Right ventricle myocardium superior (tissue), 1 donor: ENCODE measurements around the gene YPEL5. TPM values are rescaled to one million over a fixed set of nuclear protein-coding genes. Genes with fewer than 3 reads are reported as not detected.
"Not testable (repeated sequence)": the region's sequence is repeated elsewhere in the genome, so short reads cannot be mapped to it uniquely, and the experiment has no call there.

Experiments
- ATAC-seq: fragments of 200-7000 bp; cut with Tn5 transposase; one replicate; pipeline ENCODE4 v1.9.1; 2020; ENCODE audit warnings: mild to moderate bottlenecking; ENCODE audit not compliant: poor library complexity
- DNase-seq: peaks from one replicate; pipeline ENCODE4 v3.0.0-alpha.2; 2020
- intact Hi-C: fragments of 100-400 bp; cut with DNase I; formaldehyde crosslinking; loops from one replicate; pipeline ENCODE4 v1.11.2; 2022
- total RNA-seq: library from RNA; stranded (reverse); fragmentation: NEBNext Ultra II Directional; extraction: Animal tissue kit (Norgen Biotek cat#: 25700); gene quantifications from one replicate; pipeline ENCODE4 v1.2.1, GENCODE V29; 2021
- donor health status: DM: no; HTN: yes; CAD: no; lungs with severe emphysema.

The YPEL5 gene
- total RNA-seq, 1 donor from 2014 or later = 61.9 TPM

- DNase-seq = no peak
- ATAC-seq = no peak
- intact Hi-C loops = no loop called here
Measured at GRCh38 chr2:30127016-30127893, 19.6 kb upstream of the YPEL5 start.

- DNase-seq = no peak
- intact Hi-C loops = no loop called here
- no peak for ATAC-seq
Measured at GRCh38 chr2:30134582-30134981, 12.2 kb upstream of the YPEL5 start.

GRCh38 chr2:30135541-30135940, 11.3 kb upstream of the YPEL5 start:
- DNase-seq (no peak), ATAC-seq (no peak)
- intact Hi-C loops = no loop called here

GRCh38 chr2:30136764-30137444, 9.9 kb upstream of the YPEL5 start:
- ATAC-seq (no peak), DNase-seq (no peak)
- intact Hi-C loops = no loop called here

GRCh38 chr2:30139131-30139870, 7.5 kb upstream of the YPEL5 start:
- DNase-seq = no peak
- intact Hi-C loops = no loop called here
- no peak for ATAC-seq

- intact Hi-C loops = no loop called here
- ATAC-seq = no peak
- DNase-seq = no peak
Measured at GRCh38 chr2:30141136-30141535, 5.7 kb upstream of the YPEL5 start.

GRCh38 chr2:30144260-30144659, 2.5 kb upstream of the YPEL5 start:
- ATAC-seq (no peak), DNase-seq (no peak)
- intact Hi-C loops = no loop called here

GRCh38 chr2:30144951-30145350, 1.9 kb upstream of the YPEL5 start:
- intact Hi-C loops, ATAC-seq, DNase-seq: not testable (repeated sequence)

GRCh38 chr2:30145826-30146336, 926 bp upstream of the YPEL5 start:
- ATAC-seq = no peak
- no peak for DNase-seq
- intact Hi-C loops = no loop called here

GRCh38 chr2:30147196-30147714, 448 bp downstream of the YPEL5 start:
- DNase-seq = no peak
- peak; percentile 11 for ATAC-seq
- intact Hi-C loops = no loop called here

GRCh38 chr2:30147715-30148610, 1.2 kb downstream of the YPEL5 start:
- ATAC-seq = peak; percentile 64
- intact Hi-C loops = no loop called here

GRCh38 chr2:30148850-30149249, 2.0 kb downstream of the YPEL5 start:
- intact Hi-C loops = no loop called here
- no peak for DNase-seq
- ATAC-seq = no peak

More at GRCh38 chr2:30147715-30148610, 1.2 kb downstream of the YPEL5 start:
- peak; percentile 91 for DNase-seq

GRCh38 chr2:30149513-30149912, 2.7 kb downstream of the YPEL5 start:
- intact Hi-C loops = no loop called here
- DNase-seq (no peak), ATAC-seq (no peak)

GRCh38 chr2:30149976-30150375, 3.2 kb downstream of the YPEL5 start:
- intact Hi-C loops = no loop called here
- ATAC-seq = no peak

GRCh38 chr2:30150786-30151185, 4.0 kb downstream of the YPEL5 start:
- ATAC-seq (no peak), DNase-seq (no peak)
- intact Hi-C loops = no loop called here

More at GRCh38 chr2:30149976-30150375, 3.2 kb downstream of the YPEL5 start:
- no peak for DNase-seq

GRCh38 chr2:30152385-30152784, 5.6 kb downstream of the YPEL5 start:
- no peak for ATAC-seq
- intact Hi-C loops = no loop called here
- DNase-seq = no peak

- ATAC-seq (no peak), DNase-seq (no peak)
- intact Hi-C loops = no loop called here
Measured at GRCh38 chr2:30155202-30155601, 8.4 kb downstream of the YPEL5 start.
